Neural cell (in vitro differentiated cells): ENCODE data around the gene SNX2. TPM values are rescaled to one million over a fixed set of nuclear protein-coding genes. Genes with fewer than 3 reads are reported as not detected.

ENCODE experiments used
- H2AFZ ChIP-seq: fragments of 200-600, 300-800 bp; sonication (generic), shearing (Covaris generic); 2 replicates; pipeline ENCODE4 v1.6.0; 2014; ENCODE audit warnings: low read depth, mild to moderate bottlenecking, antibody characterized with exemption, low read length, moderate library complexity
- H3F3A ChIP-seq: fragments of 200-600 bp; shearing (Covaris generic); 2 replicates; pipeline ENCODE4 v1.6.1; 2016; ENCODE audit warnings: mild to moderate bottlenecking, moderate library complexity, mixed read lengths, antibody characterized with exemption, low read length; ENCODE audit not compliant: insufficient read depth, poor library complexity, severe bottlenecking
- H3K27ac ChIP-seq: fragments of 200-600, 300-800 bp; sonication (generic), shearing (Covaris generic); 2 replicates; pipeline ENCODE4 v1.5.1; 2014; ENCODE audit warnings: mild to moderate bottlenecking, low read length, moderate library complexity
- H3K27me3 ChIP-seq: fragments of 300-800, 200-600 bp; sonication (generic), shearing (Covaris generic); 2 replicates; pipeline ENCODE4 v1.6.0; 2014; ENCODE audit warnings: mild to moderate bottlenecking, low read depth, low read length, moderate library complexity; ENCODE audit not compliant: insufficient read depth
- H3K36me3 ChIP-seq: fragments of 300-800, 200-600 bp; sonication (generic), shearing (Covaris generic); 2 replicates; pipeline ENCODE4 v1.5.1; 2014; ENCODE audit warnings: mild to moderate bottlenecking, antibody characterized with exemption, low read length, moderate library complexity; ENCODE audit not compliant: insufficient read depth
- H3K4me2 ChIP-seq: fragments of 300-800, 200-600 bp; sonication (generic), shearing (Covaris generic); 2 replicates; pipeline ENCODE4 v1.6.0; 2014; ENCODE audit warnings: mild to moderate bottlenecking, low read length
- H3K4me3 ChIP-seq: fragments of 300-800, 200-600 bp; sonication (generic), shearing (Covaris generic); 2 replicates; pipeline ENCODE4 v1.5.1; 2014; ENCODE audit warnings: mild to moderate bottlenecking, low read length, moderate library complexity
- H3K79me2 ChIP-seq: fragments of 200-600 bp; shearing (Covaris generic); replicated peaks from 2 replicates; pipeline ENCODE4 v1.6.0; 2014; ENCODE audit warnings: mild to moderate bottlenecking, low read length, moderate library complexity; ENCODE audit not compliant: insufficient read depth
- H3K9ac ChIP-seq: fragments of 300-800, 200-600 bp; sonication (generic), shearing (Covaris generic); 2 replicates; pipeline ENCODE4 v1.6.1; 2016; ENCODE audit warnings: mild to moderate bottlenecking, low read length, mixed read lengths
- H3K9me2 ChIP-seq: fragments of 200-600 bp; shearing (Covaris generic); 2 replicates; pipeline ENCODE4 v1.6.1; 2016; ENCODE audit warnings: mild to moderate bottlenecking, low read length, mixed read lengths; ENCODE audit not compliant: insufficient read depth
- H3K9me3 ChIP-seq: fragments of 200-600, 300-800 bp; sonication (generic), shearing (Covaris generic); 2 replicates; pipeline ENCODE4 v1.6.1; 2016; ENCODE audit warnings: mild to moderate bottlenecking, mixed run types, low read length, moderate library complexity, mixed read lengths
- H4K20me1 ChIP-seq: fragments of 200-600 bp; shearing (Covaris generic); 2 replicates; pipeline ENCODE4 v1.6.1; 2016; ENCODE audit warnings: mild to moderate bottlenecking, mixed run types; ENCODE audit not compliant: insufficient read depth
- CTCF ChIP-seq: fragments of 450-650 bp; IDR thresholded peaks from 2 replicates; pipeline ENCODE4 v1.5.1; 2014; ENCODE audit warnings: antibody characterized with exemption, mild to moderate bottlenecking, moderate library complexity; ENCODE audit not compliant: poor library complexity, severe bottlenecking
- SMC3 ChIP-seq: fragments of 450-650 bp; conservative IDR thresholded peaks from 2 replicates; pipeline ENCODE4 v1.6.1; 2014; ENCODE audit warnings: antibody characterized with exemption, mild to moderate bottlenecking, moderate library complexity; ENCODE audit not compliant: poor library complexity
- TAF1 ChIP-seq: IDR thresholded peaks from 2 replicates; pipeline ENCODE4 v1.6.1; 2012; ENCODE audit warnings: low read depth
- polyA plus RNA-seq: library from polyadenylated mRNA; depleted of rRNA; stranded (reverse); fragments of >200 nt; gene quantifications from 2 replicates; pipeline ENCODE4 v1.2.3, GENCODE V29; 2014

SNX2 gene
- polyA plus RNA-seq, 1 donor from 2014 or later, result 36.1 TPM

- no peaks in the 10 kb centered on the region for H3K9me3 ChIP-seq
- H3K4me3 ChIP-seq, result no peak overlapping the region
- H3K4me2 ChIP-seq, result no peak overlapping the region
- no peak overlapping the region for H3K9ac ChIP-seq
- H3F3A ChIP-seq, result no peaks in the 10 kb centered on the region
- no peaks in the 10 kb centered on the region for H4K20me1 ChIP-seq
- H3K9me2 ChIP-seq, result no peaks in the 10 kb centered on the region
- H3K27ac ChIP-seq, result no peak overlapping the region
- no peaks in the 10 kb centered on the region for H3K27me3 ChIP-seq
- no peaks in the 10 kb centered on the region for H3K79me2 ChIP-seq
- no peak overlapping the region for H2AFZ ChIP-seq
- no peaks in the 10 kb centered on the region for H3K36me3 ChIP-seq
- TF ChIP-seq TAF1, result no peak
- no peak for TF ChIP-seq SMC3
- TF ChIP-seq CTCF, result no peak
Observed at GRCh38 chr5:122879076-122879475, 104.2 kb downstream of the SNX2 start.

Other genes starting within 250 kb of the SNX2 start
- gene SNX24, start 70.5 kb downstream of the SNX2 start, polyA plus RNA-seq, result 12.8 and 18.3 TPM in 2 replicates